Measurements from ENCODE around the gene ZFHX3. TPM values are rescaled to one million over a fixed set of nuclear protein-coding genes. Genes with fewer than 3 reads are reported as not detected.
A peak's percentile ranks its signal among the peaks of the same experiment; 100 is the strongest.

The ZFHX3 gene
- total and polyA plus RNA-seq, 2 donors (not counting 3 experiments of a cell fraction or from before 2014, with no cell fraction given) = 3.7 to 18.8 TPM

DNA sequence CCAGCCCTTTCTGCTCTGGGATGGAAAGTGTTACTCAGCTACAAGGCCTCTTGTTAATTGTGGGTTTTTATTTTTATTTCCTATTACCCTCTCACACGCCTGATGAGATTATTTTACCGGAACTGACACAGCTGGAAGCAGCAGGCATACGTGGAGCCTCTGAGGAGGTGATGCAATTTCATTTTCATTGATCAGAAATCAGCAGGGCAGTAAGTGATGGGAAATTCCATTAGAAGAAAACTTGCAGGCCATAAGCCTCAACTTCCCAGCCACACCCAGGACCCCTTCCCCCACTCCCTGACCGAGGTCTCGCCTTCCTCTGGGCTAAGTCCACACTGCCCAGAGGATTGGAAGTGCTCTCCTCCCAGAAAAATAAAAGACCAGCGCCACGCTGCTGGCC is 69.7 kb downstream of the ZFHX3 start:
- peak overlapping the region; percentile 4 for H3K4me2 ChIP-seq (ENCODE audit: insufficient read depth, low read length)
- no peaks in the 10 kb centered on the region for H3K27me3 ChIP-seq (ENCODE audit: control insufficient read depth in 2 of 2, insufficient read depth in 2 of 2, low read length in 2 of 2)
- intact Hi-C loops (cut with micrococcal nuclease) (no loop called here), dilution Hi-C loops (cut with MboI; ENCODE audit: extremely low pct_ligation_motif_present, low sequenced_read_pairs) (no loop called here)
- H3K36me3 ChIP-seq (ENCODE audit: control insufficient read depth in 2 of 2, extremely low read depth in 1 of 2, insufficient read depth in 2 of 2, low read length in 2 of 2) = no peaks in the 10 kb centered on the region
- peaks cover 1% of the 10 kb centered on the region for H4K20me1 ChIP-seq (replicated peaks; ENCODE audit: control insufficient read depth, extremely low read depth, insufficient read depth, low read length)
- no TSS peak for BruUV-seq (replicated peaks)
- H3K4me1 ChIP-seq (ENCODE audit: control insufficient read depth, extremely low read depth, insufficient read depth, low read length) = peaks cover 18% of the 10 kb centered on the region
- FAIRE-seq (peak; percentile 84), DNase-seq (ENCODE audit: low read depth, low spot score) (peak; percentile 68)
- H3K9me1 ChIP-seq (replicated peaks; ENCODE audit: control insufficient read depth, extremely low read depth, insufficient read depth, low read length) = no peaks in the 10 kb centered on the region
- H3K27ac ChIP-seq (ENCODE audit: insufficient read depth, low read depth, low read length) = no peak overlapping the region
- POLR2A ChIA-PET = no interaction called here
- no peak overlapping the region for H3K9ac ChIP-seq (replicated peaks; ENCODE audit: extremely low read depth, insufficient read depth, low read length)
- H2AFZ ChIP-seq (ENCODE audit: low read depth, low read length) = no peak overlapping the region
- CTCF ChIA-PET = interaction anchor here (1.8 kb wide), 1 partner anchor 17 kb away, joined by 6 read pairs; no protein-coding TSS in a partner anchor
- H3K9me3 ChIP-seq (replicated peaks; ENCODE audit: control insufficient read depth, insufficient read depth, low read length) = no peaks in the 10 kb centered on the region
- TF ChIP-seq MYC (IDR thresholded peaks at IDR 0.05; ENCODE audit: low read depth, low read length) (no peak), FOS (IDR thresholded peaks at IDR 0.05; ENCODE audit: borderline replicate concordance, insufficient read depth, low read length) (peak; percentile 23), JUN (IDR thresholded peaks at IDR 0.05; ENCODE audit: borderline replicate concordance, insufficient read depth, insufficient read length, low read depth) (peak; percentile 20), GATA2 (IDR thresholded peaks at IDR 0.05; ENCODE audit: insufficient read depth, insufficient read length, low read depth, low read length) (peak; percentile 30), EZH2 (IDR thresholded peaks at IDR 0.05; ENCODE audit: borderline replicate concordance, low read depth, low read length, severe bottlenecking) (no peak), POLR2AphosphoS5 (IDR thresholded peaks at IDR 0.05; ENCODE audit: insufficient read depth, low read depth, low read length) (no peak)
- H3K4me3 ChIP-seq (replicated peaks in 1 of 3; ENCODE audit: insufficient read depth in 1 of 3, low read depth in 1 of 3, low read length in 3 of 3) = no peak overlapping the region
- H3K79me2 ChIP-seq (ENCODE audit: control insufficient read depth, insufficient read depth, low read length) = peaks cover 10% of the 10 kb centered on the region

GRCh38 chr16:72977127-72977526 is 70.8 kb downstream of the ZFHX3 start:
- Histone ChIP-seq H3K4me3 (replicated peaks in 1 of 3; ENCODE audit: insufficient read depth in 1 of 3, low read depth in 1 of 3, low read length in 3 of 3) (no peak overlapping the region), H3K27ac (ENCODE audit: insufficient read depth, low read depth, low read length) (no peak overlapping the region), H3K9me1 (replicated peaks; ENCODE audit: control insufficient read depth, extremely low read depth, insufficient read depth, low read length) (no peaks in the 10 kb centered on the region), H2AFZ (ENCODE audit: low read depth, low read length) (no peak overlapping the region), H3K9me3 (replicated peaks; ENCODE audit: control insufficient read depth, insufficient read depth, low read length) (no peaks in the 10 kb centered on the region), H4K20me1 (replicated peaks; ENCODE audit: control insufficient read depth, extremely low read depth, insufficient read depth, low read length) (peaks cover 3% of the 10 kb centered on the region), H3K9ac (replicated peaks; ENCODE audit: extremely low read depth, insufficient read depth, low read length) (no peak overlapping the region), H3K4me2 (ENCODE audit: insufficient read depth, low read length) (no peak overlapping the region), H3K4me1 (ENCODE audit: control insufficient read depth, extremely low read depth, insufficient read depth, low read length) (peaks cover 18% of the 10 kb centered on the region), H3K36me3 (ENCODE audit: control insufficient read depth in 2 of 2, extremely low read depth in 1 of 2, insufficient read depth in 2 of 2, low read length in 2 of 2) (no peaks in the 10 kb centered on the region), H3K79me2 (ENCODE audit: control insufficient read depth, insufficient read depth, low read length) (peaks cover 16% of the 10 kb centered on the region), H3K27me3 (ENCODE audit: control insufficient read depth in 2 of 2, insufficient read depth in 2 of 2, low read length in 2 of 2) (no peaks in the 10 kb centered on the region)
- ChIA-PET CTCF (no interaction called here), POLR2A (no interaction called here)
- DNase-seq (ENCODE audit: low read depth, low spot score) = no peak
- TF ChIP-seq, protein P1, sequence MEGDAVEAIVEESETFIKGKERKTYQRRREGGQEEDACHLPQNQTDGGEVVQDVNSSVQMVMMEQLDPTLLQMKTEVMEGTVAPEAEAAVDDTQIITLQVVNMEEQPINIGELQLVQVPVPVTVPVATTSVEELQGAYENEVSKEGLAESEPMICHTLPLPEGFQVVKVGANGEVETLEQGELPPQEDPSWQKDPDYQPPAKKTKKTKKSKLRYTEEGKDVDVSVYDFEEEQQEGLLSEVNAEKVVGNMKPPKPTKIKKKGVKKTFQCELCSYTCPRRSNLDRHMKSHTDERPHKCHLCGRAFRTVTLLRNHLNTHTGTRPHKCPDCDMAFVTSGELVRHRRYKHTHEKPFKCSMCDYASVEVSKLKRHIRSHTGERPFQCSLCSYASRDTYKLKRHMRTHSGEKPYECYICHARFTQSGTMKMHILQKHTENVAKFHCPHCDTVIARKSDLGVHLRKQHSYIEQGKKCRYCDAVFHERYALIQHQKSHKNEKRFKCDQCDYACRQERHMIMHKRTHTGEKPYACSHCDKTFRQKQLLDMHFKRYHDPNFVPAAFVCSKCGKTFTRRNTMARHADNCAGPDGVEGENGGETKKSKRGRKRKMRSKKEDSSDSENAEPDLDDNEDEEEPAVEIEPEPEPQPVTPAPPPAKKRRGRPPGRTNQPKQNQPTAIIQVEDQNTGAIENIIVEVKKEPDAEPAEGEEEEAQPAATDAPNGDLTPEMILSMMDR (IDR thresholded peaks at IDR 0.05; ENCODE audit: extremely low read depth in 1 of 2, insufficient read depth in 1 of 2, low read depth in 1 of 2, low read length in 2 of 2) = no peak
- TF ChIP-seq POLR2AphosphoS5 (IDR thresholded peaks at IDR 0.05; ENCODE audit: insufficient read depth, low read depth, low read length) (no peak), GATA2 (IDR thresholded peaks at IDR 0.05; ENCODE audit: insufficient read depth, insufficient read length, low read depth, low read length) (no peak), MYC (IDR thresholded peaks at IDR 0.05; ENCODE audit: low read depth, low read length) (no peak), JUN (IDR thresholded peaks at IDR 0.05; ENCODE audit: borderline replicate concordance, insufficient read depth, insufficient read length, low read depth) (no peak), POLR2A (IDR thresholded peaks at IDR 0.05; ENCODE audit: low read depth, low read length) (no peak), EZH2 (IDR thresholded peaks at IDR 0.05; ENCODE audit: borderline replicate concordance, low read depth, low read length, severe bottlenecking) (no peak), FOS (IDR thresholded peaks at IDR 0.05; ENCODE audit: borderline replicate concordance, insufficient read depth, low read length) (no peak)
- TF ChIP-seq, protein P2, sequence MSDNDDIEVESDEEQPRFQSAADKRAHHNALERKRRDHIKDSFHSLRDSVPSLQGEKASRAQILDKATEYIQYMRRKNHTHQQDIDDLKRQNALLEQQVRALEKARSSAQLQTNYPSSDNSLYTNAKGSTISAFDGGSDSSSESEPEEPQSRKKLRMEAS (IDR thresholded peaks at IDR 0.05; ENCODE audit: insufficient read depth, insufficient read length) = no peak
- FAIRE-seq = no peak
- dilution Hi-C loops (cut with MboI; ENCODE audit: extremely low pct_ligation_motif_present, low sequenced_read_pairs) = no loop called here
- intact Hi-C loops (cut with micrococcal nuclease) = no loop called here
- no TSS peak for BruUV-seq (replicated peaks)

Measured in endothelial cell of umbilical vein (primary cell).